T-helper 9 cell (primary cell): ENCODE data around the gene TLK1.
A peak's percentile ranks its signal among the peaks of the same experiment; 100 is the strongest.

Source experiments
- DNase-seq: peaks from one replicate; pipeline ENCODE4 v3.0.0-alpha.2; 2020
- total RNA-seq, 2 donors: gene quantifications; one replicate each; lab custom pipeline; 2026; lab: John Stamatoyannopoulos, UW

The TLK1 gene
- total RNA-seq = 66.1 to 89.3 reads per million in 2 donors

- DNase-seq = peak; percentile 69
These were observed at the start of gene TLK1 for GRCh38 chr2:171160119-171160955. TLK1 (minus strand) TSS chr2:171160893; CDS start chr2:171160428, 465 bp downstream.

- DNase-seq = no peak
These were observed 49.6 kb upstream of the TLK1 start for GRCh38 chr2:171210216-171210863.

- no peak for DNase-seq
These were observed 48.0 kb upstream of the TLK1 start for GRCh38 chr2:171208657-171209056.

- no peak for DNase-seq
These were observed 45.9 kb upstream of the TLK1 start for GRCh38 chr2:171206422-171207115.

GRCh38 chr2:171205551-171205950, 44.9 kb upstream of the TLK1 start:
- no peak for DNase-seq

- DNase-seq = no peak
These were observed 41.1 kb upstream of the TLK1 start for GRCh38 chr2:171201767-171202166.

- DNase-seq = no peak
These were observed 40.6 kb upstream of the TLK1 start for GRCh38 chr2:171201271-171201670.

- DNase-seq = no peak
These were observed 39.8 kb upstream of the TLK1 start for GRCh38 chr2:171200469-171200868.

- DNase-seq = no peak
These were observed 30.3 kb upstream of the TLK1 start for GRCh38 chr2:171191021-171191420.

GRCh38 chr2:171187819-171188218, 27.1 kb upstream of the TLK1 start:
- no peak for DNase-seq

GRCh38 chr2:171187177-171187576, 26.5 kb upstream of the TLK1 start:
- DNase-seq = no peak

GRCh38 chr2:171185941-171186340, 25.2 kb upstream of the TLK1 start:
- DNase-seq = no peak

- DNase-seq = no peak
These were observed 24.6 kb upstream of the TLK1 start for GRCh38 chr2:171185165-171185818.

- DNase-seq = no peak
These were observed 20.7 kb upstream of the TLK1 start for GRCh38 chr2:171181064-171182049.

GRCh38 chr2:171180229-171180930, 19.7 kb upstream of the TLK1 start:
- no peak for DNase-seq

GRCh38 chr2:171178993-171179392, 18.3 kb upstream of the TLK1 start:
- no peak for DNase-seq

GRCh38 chr2:171176516-171176915, 15.8 kb upstream of the TLK1 start:
- DNase-seq = no peak

GRCh38 chr2:171174075-171174474, 13.4 kb upstream of the TLK1 start:
- no peak for DNase-seq

- no peak for DNase-seq
These were observed 12.4 kb upstream of the TLK1 start for GRCh38 chr2:171173087-171173486.

- no peak for DNase-seq
These were observed 11.1 kb upstream of the TLK1 start for GRCh38 chr2:171171808-171172207.

GRCh38 chr2:171169839-171170238, 9.1 kb upstream of the TLK1 start:
- DNase-seq = no peak
